ENCODE results near the gene AEBP2.

GRCh38 chr12:19390051-19390598 is 49.2 kb upstream of the AEBP2 start:
- no peak for TF ChIP-seq FOXP2 (optimal IDR thresholded peaks at IDR 0.05; ENCODE audit: borderline replicate concordance, extremely low read depth, extremely low read length, insufficient read depth)
- TF ChIP-seq POLR2AphosphoS5 (IDR thresholded peaks at IDR 0.05; ENCODE audit: low read depth, low read length): no peak
- TF ChIP-seq TAF1 (IDR thresholded peaks at IDR 0.05; ENCODE audit: borderline replicate concordance, insufficient read depth, low read length): no peak
